Stimulated activated CD8-positive, alpha-beta memory T cell treated with anti-CD3 and anti-CD28 coated beads, Interleukin-15, amount 100 ng/mL, for 48 hours (primary cell): Measurements from ENCODE around the gene PITPNC1.
"Not testable (repeated sequence)": the region's sequence is repeated elsewhere in the genome, so short reads cannot be mapped to it uniquely, and the experiment has no call there.

Source experiments
- DNase-seq, 2 donors: peaks; one replicate each; pipeline ENCODE4 v3.0.0-alpha.2; 2020; ENCODE audit warnings: low read depth in 2 of 2

PITPNC1 gene

DNA sequence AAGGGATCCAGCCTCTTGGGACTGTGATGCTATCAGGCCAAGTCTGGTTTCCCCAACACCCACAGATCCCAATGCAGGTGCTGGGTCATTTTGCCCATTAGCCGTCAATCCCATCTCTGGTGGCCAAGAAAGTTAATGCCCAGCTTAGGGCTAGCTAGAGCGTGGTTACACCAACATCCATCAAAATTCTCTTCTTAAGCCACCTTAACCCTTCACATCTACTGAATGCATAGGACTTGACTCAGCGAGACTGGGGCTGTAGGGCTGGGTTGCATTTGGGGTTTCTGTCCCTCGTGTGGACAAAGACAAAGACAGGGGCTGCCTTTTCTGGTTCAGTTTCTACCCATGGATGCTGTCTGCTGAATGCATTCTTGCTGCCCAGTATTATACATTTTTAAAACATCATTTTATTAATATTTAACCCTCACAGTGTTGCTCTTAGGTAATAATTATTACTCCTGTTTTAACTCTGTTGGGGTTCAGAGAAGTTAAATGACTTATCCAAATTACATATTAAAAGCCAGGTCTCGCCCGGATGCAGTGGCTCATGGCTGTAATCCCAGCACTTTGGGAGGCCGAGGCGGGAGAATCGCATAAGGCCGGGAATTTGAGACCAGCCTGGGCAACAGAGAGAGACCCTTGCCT, 199.5 kb downstream of the PITPNC1 start:
- DNase-seq: no peak

DNA sequence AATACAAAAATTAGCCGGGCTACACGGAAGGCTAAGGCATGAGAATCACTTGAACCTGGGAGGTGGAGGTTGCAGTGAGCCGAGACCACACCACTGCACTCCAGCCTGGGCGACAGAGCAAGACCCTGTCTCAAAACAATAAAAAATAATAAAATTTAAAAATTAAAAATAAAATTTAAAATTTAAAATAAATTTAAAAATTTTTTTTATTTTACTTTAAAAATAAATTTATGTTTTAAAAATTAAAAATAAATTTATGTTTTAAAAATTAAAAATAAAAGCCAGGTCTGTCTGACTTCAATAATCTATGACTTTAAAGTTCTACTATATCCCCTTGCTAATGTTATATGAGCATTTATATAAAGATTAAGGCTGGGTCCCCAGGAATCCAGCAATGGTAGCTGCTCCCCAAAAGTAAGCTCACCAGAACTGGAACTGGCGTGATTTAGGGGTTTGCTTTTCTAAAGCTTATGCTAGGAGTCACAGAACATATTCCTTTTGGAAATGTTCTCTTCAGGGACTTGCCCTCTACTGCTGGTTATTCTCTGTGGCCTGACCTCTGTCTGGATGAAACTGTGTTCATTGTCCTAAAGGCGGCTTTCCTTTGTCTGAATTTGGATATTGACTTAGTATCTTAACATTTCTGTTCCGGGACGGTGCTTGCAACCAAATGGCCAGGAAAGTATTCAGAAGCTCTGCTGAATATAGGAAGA, 200.5 kb downstream of the PITPNC1 start:
- DNase-seq: no peak

DNA sequence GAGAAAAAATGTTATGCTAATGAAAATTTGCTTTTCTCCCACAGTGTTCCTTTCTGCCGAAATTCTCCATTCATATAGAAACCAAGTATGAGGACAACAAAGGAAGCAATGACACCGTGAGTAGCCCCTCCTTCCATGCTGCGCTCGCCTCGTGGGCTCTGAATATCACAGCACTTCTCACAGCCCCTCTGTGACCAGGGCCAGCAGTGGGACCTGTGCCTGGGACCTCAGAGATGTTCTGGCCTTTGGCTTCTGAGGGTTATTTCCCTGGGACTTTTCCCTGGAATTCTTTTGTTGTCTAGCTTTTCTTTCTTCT, 201.0 kb downstream of the PITPNC1 start:
- DNase-seq: no peak

DNA sequence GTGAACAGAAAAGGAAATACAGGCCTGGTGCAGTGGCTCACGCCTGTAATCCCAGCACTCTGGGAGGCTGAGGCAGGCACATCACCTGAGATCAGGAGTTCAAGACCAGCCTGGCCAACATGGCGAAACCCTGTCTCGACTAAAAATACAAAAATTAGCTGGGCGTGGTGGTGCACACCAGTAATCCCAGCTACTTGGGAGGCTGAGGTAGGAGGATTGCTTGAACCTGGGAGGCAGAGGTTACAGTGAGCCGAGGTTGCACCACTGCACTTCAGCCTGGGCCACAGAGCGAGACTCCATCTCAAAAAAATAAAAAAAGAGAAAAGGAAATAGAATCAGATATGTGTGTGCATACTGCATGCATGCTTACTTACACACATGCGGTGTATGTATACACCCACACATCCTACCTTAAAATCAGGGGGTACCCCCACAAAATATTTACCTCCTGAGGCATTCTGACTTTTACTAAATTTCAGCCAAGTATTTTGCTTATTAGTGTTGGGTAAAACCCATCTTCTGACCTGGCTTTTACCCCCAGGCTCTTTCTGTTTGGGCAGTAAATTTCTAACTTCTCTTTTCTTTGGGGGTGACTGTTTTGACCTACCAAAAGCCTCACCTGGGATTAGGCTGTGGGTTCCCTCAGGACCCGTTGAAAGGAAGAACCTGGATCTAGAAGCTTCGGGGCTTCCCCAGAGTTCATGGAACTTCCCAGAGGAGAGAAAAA, 201.8 kb downstream of the PITPNC1 start:
- DNase-seq: not testable (repeated sequence)

DNA sequence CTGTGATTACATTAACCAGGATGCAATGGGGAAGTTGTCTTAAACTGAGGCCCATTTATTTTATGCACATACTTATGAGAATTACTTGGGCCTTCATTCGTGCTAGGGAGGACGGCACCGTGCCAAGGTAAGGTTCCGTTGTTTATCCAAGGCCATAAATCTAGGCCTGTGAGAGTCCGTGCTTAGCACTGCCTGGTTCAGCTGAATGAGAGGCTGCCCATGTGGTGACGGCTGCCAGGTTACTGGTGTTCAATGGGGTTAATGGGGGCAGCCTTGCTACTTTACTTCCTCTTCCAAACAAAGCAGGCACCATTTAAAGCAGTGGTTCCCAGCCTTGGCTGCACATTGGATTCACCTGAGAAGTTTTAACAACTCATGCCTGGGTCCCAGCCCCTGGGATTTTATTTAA, 205.6 kb downstream of the PITPNC1 start:
- no peak for DNase-seq

DNA sequence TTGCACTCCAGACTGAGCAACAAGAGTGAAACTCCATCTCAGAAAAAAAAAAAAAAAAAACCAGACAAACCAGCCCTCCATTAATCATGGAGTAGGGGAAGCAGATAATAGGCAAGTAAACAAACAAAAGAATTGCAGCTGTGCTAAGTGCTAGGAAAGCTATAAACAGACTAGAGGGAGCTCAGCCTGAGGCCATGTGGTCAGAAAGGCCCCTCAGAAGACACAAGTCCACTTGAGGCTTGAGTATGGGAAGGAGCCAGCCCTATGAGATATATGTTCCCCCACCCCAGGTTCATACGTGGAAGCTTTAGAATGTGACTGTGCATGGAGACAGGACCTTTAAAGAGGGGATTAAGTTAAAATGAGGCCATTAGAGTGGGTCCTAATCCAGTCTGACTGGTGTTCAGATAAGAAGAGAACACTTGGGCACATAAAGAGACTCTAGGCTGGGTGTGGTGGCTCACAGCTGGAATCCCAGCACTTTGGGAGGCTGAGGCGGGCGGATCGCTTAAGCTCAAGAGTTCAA, 208.1 kb downstream of the PITPNC1 start:
- DNase-seq: no peak

DNA sequence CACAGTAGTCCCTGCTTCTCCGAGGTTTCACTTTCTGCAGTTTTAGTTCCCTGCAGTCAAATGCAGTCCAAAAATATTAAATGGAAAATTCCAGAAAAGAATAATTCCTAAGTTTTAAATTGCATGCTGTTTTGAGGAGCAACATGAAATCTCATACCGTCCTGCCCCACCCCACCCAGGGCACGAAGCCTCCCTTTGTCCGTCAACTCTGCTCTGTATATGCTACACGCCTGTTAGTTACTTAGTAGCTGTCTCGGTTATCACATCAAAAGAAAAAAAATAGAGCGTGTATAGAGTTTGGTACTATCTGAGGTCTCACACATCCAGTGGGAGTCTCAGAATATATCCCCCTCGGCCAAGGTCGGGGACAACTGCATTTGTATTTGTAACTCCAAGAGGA, 211.2 kb downstream of the PITPNC1 start:
- DNase-seq: no peak

DNA sequence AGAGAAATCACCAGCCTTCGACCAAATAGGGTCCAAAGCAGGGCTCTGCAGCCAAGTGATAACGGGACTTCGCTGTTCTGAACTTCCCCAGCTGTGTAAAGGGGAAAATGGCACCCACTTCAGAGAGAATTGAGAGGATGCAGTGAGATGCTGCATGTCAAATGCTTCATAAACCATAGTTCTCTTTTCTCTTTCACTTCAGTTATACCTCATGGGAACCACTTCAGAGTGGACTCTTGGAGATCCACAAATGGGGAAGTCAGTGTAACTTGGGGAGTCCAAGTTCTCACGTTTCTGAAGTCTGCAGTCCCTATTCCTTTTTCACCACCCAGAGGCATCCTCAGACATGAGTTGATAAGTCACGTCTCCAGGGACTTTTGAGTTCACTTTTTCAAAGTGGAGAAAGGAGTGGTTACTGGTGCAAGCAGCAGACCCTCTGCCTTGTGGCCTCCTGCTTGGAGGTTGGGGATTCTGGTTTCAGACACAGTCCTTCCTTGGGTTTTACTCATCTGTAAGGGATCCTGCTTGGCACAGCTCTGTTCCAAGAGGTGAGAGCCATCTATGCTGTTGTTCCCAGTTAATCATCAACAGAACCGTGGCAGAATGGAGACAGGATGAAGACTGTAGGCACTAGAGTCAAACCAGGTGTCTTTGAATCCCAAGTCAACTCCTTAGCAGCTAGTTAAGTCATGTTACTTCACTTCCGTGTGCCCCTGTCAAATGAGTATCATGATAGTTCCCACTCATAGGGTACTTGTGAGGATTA, 217.2 kb downstream of the PITPNC1 start:
- no peak for DNase-seq

DNA sequence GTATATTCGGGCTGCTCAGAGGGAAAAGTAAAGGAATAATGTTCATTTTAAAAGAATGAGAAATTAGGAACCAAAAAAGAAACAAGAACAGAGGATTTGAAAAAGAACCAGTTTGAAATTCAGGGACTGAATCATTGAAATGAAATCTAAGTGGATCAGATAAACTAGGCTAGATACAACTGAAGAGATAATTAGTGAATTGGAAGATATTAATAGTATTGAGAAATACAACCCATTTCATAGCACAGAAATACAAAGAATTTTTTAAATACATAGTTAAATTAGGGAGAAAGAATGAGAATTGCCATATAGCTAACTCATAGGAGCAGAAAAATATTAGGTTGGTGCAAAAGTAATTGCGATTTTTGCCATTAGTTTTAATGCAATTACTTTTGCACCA, 223.3 kb downstream of the PITPNC1 start:
- DNase-seq: no peak

DNA sequence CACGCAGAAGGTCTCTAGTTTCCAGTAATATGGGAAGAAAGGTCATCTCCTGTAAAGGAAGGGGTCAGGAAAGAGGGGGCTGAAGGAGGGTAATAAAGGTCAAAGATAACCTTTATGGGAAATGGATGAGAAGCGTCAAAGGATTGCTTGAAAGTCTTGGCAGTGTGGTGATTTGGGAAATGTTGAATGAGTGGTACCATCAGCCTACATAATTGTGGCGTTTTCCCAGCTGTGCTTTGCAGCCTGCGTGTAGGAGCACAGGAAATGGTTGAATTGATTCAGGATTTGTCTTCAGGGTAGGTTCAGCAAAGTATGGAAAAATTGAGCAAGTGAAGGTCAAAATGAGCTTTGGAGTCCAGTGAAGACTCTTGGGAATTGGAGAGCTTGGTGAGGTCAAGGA, 224.8 kb downstream of the PITPNC1 start:
- DNase-seq: no peak

DNA sequence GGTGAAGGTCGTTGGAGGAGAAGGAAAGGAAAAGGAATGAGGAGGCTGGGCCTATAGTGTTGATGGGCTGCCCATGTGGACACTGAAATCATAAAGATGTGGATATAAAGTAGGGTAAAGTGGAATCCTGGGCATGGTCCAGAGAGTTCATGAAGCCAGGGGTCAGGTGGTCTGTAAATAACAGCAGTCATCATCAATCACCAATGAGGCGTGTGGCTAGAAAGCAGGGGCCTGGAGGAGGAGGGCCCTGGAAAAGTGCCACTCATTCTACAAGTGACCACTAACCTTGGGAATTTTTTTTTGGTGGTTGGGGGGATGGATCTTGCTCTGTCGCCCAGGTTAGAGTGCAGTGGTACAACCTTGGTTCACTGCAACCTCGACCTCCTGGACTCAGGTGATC, 225.4 kb downstream of the PITPNC1 start:
- DNase-seq: no peak

DNA sequence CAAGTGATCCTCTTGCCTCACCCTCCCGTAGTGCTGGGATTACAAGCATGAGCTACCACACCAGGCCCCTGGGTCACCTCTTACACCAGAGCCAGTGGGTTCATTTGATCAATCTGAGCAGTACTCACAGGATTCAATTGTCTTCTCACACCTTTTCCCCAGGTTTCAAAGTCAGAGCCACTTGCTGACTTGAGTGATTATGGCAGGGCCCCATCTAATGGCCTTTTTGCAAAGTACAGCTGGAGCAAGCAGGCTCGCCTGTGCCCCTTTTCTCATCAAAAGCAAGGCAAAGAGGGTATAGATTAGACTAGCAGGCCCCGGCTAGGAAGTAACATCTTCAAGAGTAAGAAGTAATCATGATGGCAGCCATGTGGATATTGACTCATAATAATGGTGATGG, 225.9 kb downstream of the PITPNC1 start:
- peak; percentile 1 to 11 for DNase-seq

DNA sequence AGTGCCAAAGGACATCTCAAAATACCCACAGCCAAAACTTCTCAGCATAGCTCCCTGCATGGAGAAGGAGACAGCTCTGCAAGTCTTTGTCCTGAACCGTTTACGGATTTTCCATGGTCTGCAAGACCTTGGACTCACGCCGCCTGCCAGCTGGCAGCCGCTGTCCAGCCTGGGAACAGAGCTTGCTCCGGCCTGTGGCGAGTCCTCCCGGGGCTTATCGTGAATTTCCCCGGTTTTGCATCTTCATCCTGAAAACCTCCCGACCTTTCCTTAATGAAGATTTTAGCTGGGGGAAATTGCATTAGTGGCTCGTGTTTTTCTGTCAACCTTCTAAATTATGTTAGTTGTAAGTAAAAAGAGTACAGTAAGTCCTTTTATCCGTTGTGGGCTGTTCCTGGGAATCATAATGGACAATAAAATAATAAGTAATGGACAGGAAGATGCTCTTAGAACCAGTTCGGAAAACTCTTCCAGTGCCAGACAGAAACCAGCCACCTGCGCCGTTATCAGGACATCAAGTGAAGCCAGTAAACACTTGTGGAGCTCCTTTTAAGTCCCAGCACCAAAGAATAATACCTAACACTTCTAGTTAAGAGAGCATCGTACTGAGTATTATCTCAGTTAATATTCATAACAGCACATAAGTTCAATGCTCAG, 228.3 kb downstream of the PITPNC1 start:
- DNase-seq: no peak

DNA sequence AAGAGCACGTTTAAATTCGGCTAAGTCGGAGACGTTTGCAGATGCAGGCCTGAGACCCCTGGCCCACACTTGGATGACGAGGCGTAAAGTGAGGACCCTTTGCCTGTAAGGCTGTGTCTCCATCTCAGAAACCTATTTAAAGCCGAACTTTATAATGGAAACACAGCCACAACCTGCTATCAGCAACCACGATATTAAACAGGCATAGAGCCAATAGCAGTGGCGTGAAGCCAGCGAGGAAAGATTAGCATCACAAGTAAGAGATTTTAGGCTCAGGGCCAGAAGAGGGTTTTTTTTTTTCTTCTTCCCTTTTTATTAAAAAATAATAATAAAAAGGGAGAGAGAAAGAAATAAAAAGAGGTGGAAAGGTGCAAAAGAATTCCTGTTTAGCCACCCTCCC, 229.4 kb downstream of the PITPNC1 start:
- no peak for DNase-seq

DNA sequence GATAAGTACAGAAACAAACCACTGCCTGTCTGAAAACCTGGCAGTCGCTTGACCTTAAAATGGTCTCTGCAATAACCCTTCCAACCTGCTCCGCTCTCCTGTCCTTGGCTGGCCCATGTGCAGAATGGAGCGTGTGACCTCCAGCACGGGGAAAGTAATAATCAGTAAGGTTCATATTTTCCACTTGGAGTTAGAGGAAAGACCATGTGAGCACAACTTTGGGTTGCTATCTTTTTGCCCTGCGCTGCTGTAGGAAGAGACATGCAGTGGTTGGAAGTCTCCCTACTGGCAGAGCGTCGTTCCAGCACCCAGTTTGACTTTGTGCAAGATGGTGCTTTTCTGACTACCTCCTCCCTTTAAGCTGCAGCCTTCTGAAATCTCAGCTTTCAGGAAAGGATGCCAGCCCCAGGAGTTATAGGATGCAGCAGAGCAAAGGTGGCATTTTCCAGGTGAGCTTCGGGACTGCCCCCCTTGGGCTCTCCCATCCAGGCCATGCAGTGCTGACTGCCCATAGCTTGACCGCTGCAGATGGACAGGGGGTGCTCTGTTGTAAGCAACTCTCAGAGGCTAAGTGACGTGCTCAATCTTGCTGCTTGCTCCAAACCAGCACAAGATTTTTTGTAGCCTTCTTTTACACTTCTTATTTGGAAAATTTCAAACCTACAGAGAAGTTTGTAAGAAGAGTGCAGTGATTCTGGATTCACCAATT, 230.0 kb downstream of the PITPNC1 start:
- DNase-seq: no peak

DNA sequence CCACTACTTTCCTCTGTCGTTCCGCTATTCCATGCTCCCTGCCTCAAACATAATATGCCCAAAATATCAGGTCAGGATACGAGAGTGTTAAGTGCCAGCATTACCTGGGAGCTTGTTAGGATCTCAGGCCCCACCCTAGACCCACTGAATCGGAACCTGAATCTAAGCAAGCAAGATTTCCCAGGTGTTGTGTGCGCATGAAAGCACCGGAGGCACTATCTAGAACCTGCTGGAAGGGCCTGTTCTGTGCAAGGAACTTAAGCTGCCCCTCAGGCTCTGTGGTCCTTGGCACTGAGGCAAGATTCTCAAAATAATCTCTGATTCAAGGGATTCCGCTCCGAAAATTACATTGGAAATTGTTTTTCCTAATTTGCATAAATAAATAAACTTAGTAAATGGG, 233.0 kb downstream of the PITPNC1 start:
- DNase-seq: no peak

DNA sequence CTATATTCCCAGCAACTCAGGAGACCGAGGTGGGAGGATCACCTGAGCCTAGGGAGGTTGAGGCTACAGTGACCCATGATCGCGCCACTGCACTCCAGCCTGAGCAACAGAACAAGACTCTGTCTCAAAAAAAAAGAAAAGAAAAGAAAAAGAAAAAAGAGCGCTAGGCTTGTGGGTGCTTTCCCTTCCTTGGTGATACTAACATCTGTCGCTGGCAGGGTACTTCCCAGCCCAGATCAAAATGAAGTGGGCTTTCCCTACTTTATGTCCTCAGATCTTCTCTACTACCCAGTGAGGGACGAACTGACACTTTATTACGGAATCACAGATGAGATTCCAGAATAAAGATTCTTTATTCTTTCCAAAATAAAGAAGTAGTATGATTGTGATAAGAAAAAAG, 236.9 kb downstream of the PITPNC1 start:
- DNase-seq: no peak

DNA sequence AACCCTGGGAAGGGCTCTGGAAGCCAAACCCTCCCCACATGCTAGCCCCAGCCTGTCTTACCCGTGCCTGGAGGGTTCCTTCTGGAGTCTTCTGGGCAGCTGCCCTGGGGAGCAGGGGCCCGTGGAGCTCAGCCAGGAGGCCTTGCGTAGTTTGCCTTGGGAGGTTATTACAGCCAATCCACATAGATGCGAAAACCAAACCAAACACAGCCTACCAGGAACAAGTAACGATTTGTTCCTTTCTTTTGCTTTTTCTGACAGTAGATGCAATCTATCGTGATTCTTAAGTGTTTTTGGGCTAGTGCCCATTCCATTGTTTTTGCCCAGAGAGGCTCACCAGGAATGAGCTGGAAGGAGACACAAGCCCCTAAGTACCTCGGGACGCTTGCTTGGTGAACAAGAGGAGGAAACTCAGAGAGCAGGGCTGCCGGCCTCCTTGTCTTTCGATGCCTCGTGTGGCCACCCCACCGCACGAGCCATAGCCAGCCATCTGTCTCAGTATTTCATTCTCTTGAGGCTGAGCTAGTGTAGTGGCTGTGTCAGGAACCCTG, 238.0 kb downstream of the PITPNC1 start:
- DNase-seq: no peak

DNA sequence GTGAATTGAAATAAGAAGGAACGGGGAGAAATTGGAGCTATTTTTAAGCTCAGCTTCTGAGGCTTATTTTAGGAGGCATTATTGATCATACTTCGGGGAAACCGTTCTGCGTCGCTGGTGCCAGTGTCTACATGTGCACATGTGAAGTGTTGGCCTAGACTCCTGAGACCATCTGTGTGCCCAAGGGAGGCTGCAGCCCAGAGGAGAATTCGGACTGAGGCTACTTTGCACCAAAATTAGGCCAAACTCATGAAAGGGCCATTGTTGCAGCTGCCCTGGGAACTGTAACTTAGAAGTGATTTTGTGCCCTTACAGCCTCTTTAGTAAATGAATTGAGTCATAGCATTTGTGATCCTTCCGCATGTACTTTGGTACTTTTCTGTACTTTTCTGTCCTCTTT, 238.7 kb downstream of the PITPNC1 start:
- DNase-seq: no peak

DNA sequence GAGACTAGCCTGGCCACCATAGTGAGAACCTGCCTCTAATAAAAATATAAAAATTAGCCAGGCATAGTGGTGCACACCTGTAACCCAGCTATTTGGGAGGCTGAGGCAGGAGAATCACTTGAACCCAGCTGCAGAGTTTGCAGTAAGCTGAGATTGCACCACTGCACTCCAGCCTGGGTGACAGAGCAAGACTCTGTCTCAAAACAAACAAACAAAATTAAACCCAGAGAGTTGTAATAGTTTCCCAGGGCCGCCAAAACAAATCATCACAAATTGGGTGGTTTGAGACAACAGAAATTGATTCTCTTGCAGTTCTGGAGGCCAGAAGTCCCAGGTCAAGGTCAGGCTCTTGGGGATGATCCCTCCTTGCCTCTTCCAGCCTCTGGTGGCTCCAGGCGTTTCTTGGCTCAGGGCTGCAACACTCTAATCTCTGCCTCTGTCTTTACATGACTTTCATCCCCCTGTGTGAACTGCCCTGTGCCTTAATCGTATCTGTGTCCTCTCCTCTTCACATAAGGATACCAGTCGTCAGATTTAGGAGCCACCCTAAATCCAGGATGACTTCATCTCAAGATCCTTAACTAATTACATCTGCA, 240.3 kb downstream of the PITPNC1 start:
- no peak for DNase-seq
